BJ (cell line): ENCODE results near the gene KLHL35. TPM values are rescaled to one million over a fixed set of nuclear protein-coding genes. Genes with fewer than 3 reads are reported as not detected.

ENCODE experiments used
- CTCF ChIA-PET: fragments of 350-600 bp; formaldehyde crosslinking; extraction: SDS; loops from one replicate; lab custom pipeline; 2021; ENCODE audit warnings: antibody characterized with exemption, inconsistent platforms; lab: Yijun Ruan, JAX
- POLR2A ChIA-PET: fragments of 300-600 bp; sonication (Branson Sonifier 250); formaldehyde crosslinking; extraction: SDS; loops from one replicate; lab custom pipeline; 2021; ENCODE audit warnings: antibody characterized with exemption; lab: Charles Lee
- DNase-seq: peaks from one replicate; pipeline ENCODE4 v3.0.0-alpha.2; 2011; ENCODE audit warnings: low read depth
- H3K27me3 ChIP-seq: 2 replicates; pipeline ENCODE4 v1.6.0; 2011; ENCODE audit warnings: low read length; ENCODE audit not compliant: control insufficient read depth, insufficient read depth
- H3K36me3 ChIP-seq: 2 replicates; pipeline ENCODE4 v1.5.1; 2011; ENCODE audit warnings: low read length; ENCODE audit not compliant: control insufficient read depth, insufficient read depth
- H3K4me3 ChIP-seq: 2 replicates; pipeline ENCODE4 v1.5.1; 2011; ENCODE audit warnings: low read depth, mild to moderate bottlenecking, control low read depth, low read length
- CTCF ChIP-seq: IDR thresholded peaks from 2 replicates; pipeline ENCODE4 v1.5.1; 2011; ENCODE audit warnings: low read depth, mild to moderate bottlenecking, control low read depth, inconsistent platforms, low read length, moderate library complexity; ENCODE audit not compliant: insufficient read depth
- polyA plus RNA-seq: library from polyadenylated mRNA; depleted of rRNA; stranded (reverse); fragments of >200 nt; gene quantifications from 2 replicates; pipeline ENCODE4 v1.2.3, GENCODE V29; 2011

The KLHL35 gene
- polyA plus RNA-seq, 1 experiment, result 3.1 TPM

- H3K36me3 ChIP-seq, result no peaks in the 10 kb centered on the region; the same call in 1 of the 2 replicates
- H3K27me3 ChIP-seq, result no peaks in the 10 kb centered on the region
- no peak overlapping the region for H3K4me3 ChIP-seq
- POLR2A ChIA-PET, result interaction anchor here (0.5 to 0.6 kb wide), 2 partner anchors 13 to 170 kb away, joined by 3 to 4 read pairs; no protein-coding TSS in a partner anchor
- CTCF ChIA-PET, result interaction anchor here (0.6 to 1.5 kb wide), 4 partner anchors 14 to 57 kb away, joined by 3 to 7 read pairs (median 4); no protein-coding TSS in a partner anchor
- DNase-seq, result no peak
- TF ChIP-seq CTCF, result no peak
Measured at GRCh38 chr11:75475767-75476650, 43.0 kb upstream of the KLHL35 start.

- Histone ChIP-seq H3K36me3 (no peaks in the 10 kb centered on the region; the same call in 1 of the 2 replicates), H3K27me3 (no peaks in the 10 kb centered on the region), H3K4me3 (no peak overlapping the region)
- no peak for DNase-seq
- ChIA-PET CTCF (interaction anchor here (1.5 kb wide), 2 partner anchors 13 to 16 kb away, joined by 4 to 7 read pairs; no protein-coding TSS in a partner anchor), POLR2A (interaction anchor here (0.6 kb wide), 1 partner anchor 51 kb away, joined by 12 read pairs; the partner anchor contains the start of gene GDPD5)
- no peak for TF ChIP-seq CTCF
Measured at GRCh38 chr11:75474878-75475766, 42.1 kb upstream of the KLHL35 start.

GRCh38 chr11:75474240-75474639 lies 41.2 kb upstream of the KLHL35 start:
- DNase-seq, result no peak
- no peak for TF ChIP-seq CTCF
- Histone ChIP-seq H3K4me3 (no peak overlapping the region), H3K36me3 (no peaks in the 10 kb centered on the region; the same call in 1 of the 2 replicates), H3K27me3 (no peaks in the 10 kb centered on the region)
- ChIA-PET CTCF (interaction anchor here (0.6 kb wide), 1 partner anchor 29 kb away, joined by 3 read pairs; no protein-coding TSS in a partner anchor), POLR2A (interaction anchor here (0.6 kb wide), 1 partner anchor 52 kb away, joined by 12 read pairs; the partner anchor contains the start of gene GDPD5)

GRCh38 chr11:75473684-75474083 lies 40.7 kb upstream of the KLHL35 start:
- no peaks in the 10 kb centered on the region for H3K27me3 ChIP-seq
- no peak for TF ChIP-seq CTCF
- CTCF ChIA-PET, result interaction anchor here (0.6 kb wide), 1 partner anchor 29 kb away, joined by 3 read pairs; no protein-coding TSS in a partner anchor
- no peak for DNase-seq
- no peak overlapping the region for H3K4me3 ChIP-seq
- POLR2A ChIA-PET, result no interaction called here
- H3K36me3 ChIP-seq, result no peaks in the 10 kb centered on the region; the same call in 1 of the 2 replicates
